HepG2 (cell line): ENCODE data around the gene PRKCD. TPM values are rescaled to one million over a fixed set of nuclear protein-coding genes. Genes with fewer than 3 reads are reported as not detected.

Experiments used
- HDAC1 ChIP-seq: sonication (generic); formaldehyde crosslinking; IDR thresholded peaks from 2 replicates; pipeline ENCODE4 v1.5.1; 2020; ENCODE audit warnings: mild to moderate bottlenecking, missing genetic modification reagents
- KDM6A ChIP-seq: IDR thresholded peaks from 2 replicates; pipeline ENCODE4 v1.6.1; 2016; ENCODE audit warnings: low read depth
- MBNL3 ChIP-seq: fragments of 250-450 bp; sonication (Bioruptor Pico); conservative IDR thresholded peaks from 2 replicates; pipeline ENCODE4 v1.8.0; 2022; ENCODE audit warnings: mild to moderate bottlenecking, inconsistent platforms
- MED8 ChIP-seq: sonication (generic); formaldehyde crosslinking; IDR thresholded peaks from 2 replicates; pipeline ENCODE4 v1.8.1; 2023; ENCODE audit warnings: mild to moderate bottlenecking, missing genetic modification reagents; ENCODE audit not compliant: insufficient replicate concordance
- MIER3 ChIP-seq: IDR thresholded peaks from 2 replicates; pipeline ENCODE4 v1.6.1; 2016; ENCODE audit warnings: missing compliant biosample characterization, borderline replicate concordance
- MYC ChIP-seq: sonication (generic); formaldehyde crosslinking; IDR thresholded peaks from 2 replicates; pipeline ENCODE4 v1.9.0; 2021; ENCODE audit warnings: missing genetic modification reagents, borderline replicate concordance
- ZBTB21 ChIP-seq: sonication (generic); formaldehyde crosslinking; IDR thresholded peaks from 2 replicates; pipeline ENCODE4 v1.4.0; 2020; ENCODE audit warnings: missing genetic modification reagents
- ZFP36L1 ChIP-seq: sonication (generic); formaldehyde crosslinking; IDR thresholded peaks from 2 replicates; pipeline ENCODE4 v1.8.0; 2022; ENCODE audit warnings: mild to moderate bottlenecking, missing genetic modification reagents, moderate library complexity
- ZKSCAN5 ChIP-seq: sonication (generic); formaldehyde crosslinking; IDR thresholded peaks from 2 replicates; pipeline ENCODE4 v1.5.1; 2020; ENCODE audit warnings: mild to moderate bottlenecking, missing genetic modification reagents
- ZNF136 ChIP-seq: sonication (generic); formaldehyde crosslinking; IDR thresholded peaks from 2 replicates; pipeline ENCODE4 v1.8.1; 2022; ENCODE audit warnings: low read depth, mild to moderate bottlenecking, moderate library complexity, missing genetic modification reagents
- ZNF3 ChIP-seq: IDR thresholded peaks from 2 replicates; pipeline ENCODE4 v1.7.0; 2017; ENCODE audit warnings: inconsistent platforms
- ZNF552 ChIP-seq: sonication (generic); formaldehyde crosslinking; IDR thresholded peaks from 2 replicates; pipeline ENCODE4 v1.9.0; 2022; ENCODE audit warnings: missing genetic modification reagents, mild to moderate bottlenecking, borderline replicate concordance
- ZNF607 ChIP-seq: sonication (generic); formaldehyde crosslinking; IDR thresholded peaks from 2 replicates; pipeline ENCODE4 v1.5.1; 2020; ENCODE audit warnings: missing genetic modification reagents, mild to moderate bottlenecking, borderline replicate concordance
- ZNF761 ChIP-seq: sonication (generic); formaldehyde crosslinking; conservative IDR thresholded peaks from 2 replicates; pipeline ENCODE4 v1.4.0; 2020; ENCODE audit warnings: mild to moderate bottlenecking, missing genetic modification reagents
- ZSCAN9 ChIP-seq: IDR thresholded peaks from 2 replicates; pipeline ENCODE4 v1.6.1; 2016; ENCODE audit warnings: borderline replicate concordance
- ZZZ3 ChIP-seq: sonication (generic); formaldehyde crosslinking; IDR thresholded peaks from 2 replicates; pipeline ENCODE4 v1.4.0; 2020; ENCODE audit warnings: missing genetic modification reagents, mild to moderate bottlenecking, borderline replicate concordance
- polyA plus RNA-seq, 8 experiments: library from polyadenylated mRNA; depleted of rRNA in 3 of 8; stranded (reverse) in 7 of 8; unstranded in 1 of 8; fragments of >200 nt; fragmentation: Illumina TruSeq in 4 of 8; extraction: Trizol in 4 of 8; gene quantifications; 2 replicates each; pipeline versions ENCODE4 v1.2.1 to v1.2.3, GENCODE V29; 2011 to 2016; ENCODE audit warnings: low read depth in 4 of 8, missing spikeins in 1 of 8, mixed read lengths in 1 of 8; ENCODE audit not compliant: insufficient read depth in 1 of 8
- total RNA-seq, 5 experiments: library from RNA; depleted of rRNA; stranded (reverse); fragments of >200 nt; fragmentation: Illumina TruSeq; extraction: Trizol; gene quantifications; 2 replicates each; pipeline ENCODE4 v1.2.3, GENCODE V29; 2016; ENCODE audit warnings: low read depth in 1 of 5
- TF ChIP-seq, protein P1 (sequence below): fragments of 450-650 bp; IDR thresholded peaks from 2 replicates; pipeline ENCODE4 v1.6.1; 2017
- TF ChIP-seq, protein P2 (sequence below): sonication (generic); formaldehyde crosslinking; IDR thresholded peaks from 2 replicates; pipeline ENCODE4 v1.9.0; 2021; ENCODE audit warnings: missing genetic modification reagents, mild to moderate bottlenecking, borderline replicate concordance
- TF ChIP-seq, protein P3 (sequence below), 2 experiments: IDR thresholded peaks; 2 replicates each; pipeline ENCODE4 v1.6.1; 2011 to 2012; ENCODE audit warnings: low read length in 2 of 2, borderline replicate concordance in 1 of 2, low read depth in 1 of 2, mild to moderate bottlenecking in 1 of 2, moderate library complexity in 1 of 2
- TF ChIP-seq, protein P4 (sequence below): sonication (generic); formaldehyde crosslinking; IDR thresholded peaks from 2 replicates; pipeline ENCODE4 v1.4.0; 2020; ENCODE audit warnings: mild to moderate bottlenecking, low read depth, missing genetic modification reagents
- TF ChIP-seq, protein P5 (sequence below): sonication (generic); formaldehyde crosslinking; IDR thresholded peaks from 2 replicates; pipeline ENCODE4 v1.4.0; 2020; ENCODE audit warnings: missing genetic modification reagents

PRKCD gene
- total and polyA plus RNA-seq, 2 of the 13 experiments (the other 11 are each of a cell fraction or from before 2014, with no cell fraction given): 1.6 to 40.7 TPM

DNA sequence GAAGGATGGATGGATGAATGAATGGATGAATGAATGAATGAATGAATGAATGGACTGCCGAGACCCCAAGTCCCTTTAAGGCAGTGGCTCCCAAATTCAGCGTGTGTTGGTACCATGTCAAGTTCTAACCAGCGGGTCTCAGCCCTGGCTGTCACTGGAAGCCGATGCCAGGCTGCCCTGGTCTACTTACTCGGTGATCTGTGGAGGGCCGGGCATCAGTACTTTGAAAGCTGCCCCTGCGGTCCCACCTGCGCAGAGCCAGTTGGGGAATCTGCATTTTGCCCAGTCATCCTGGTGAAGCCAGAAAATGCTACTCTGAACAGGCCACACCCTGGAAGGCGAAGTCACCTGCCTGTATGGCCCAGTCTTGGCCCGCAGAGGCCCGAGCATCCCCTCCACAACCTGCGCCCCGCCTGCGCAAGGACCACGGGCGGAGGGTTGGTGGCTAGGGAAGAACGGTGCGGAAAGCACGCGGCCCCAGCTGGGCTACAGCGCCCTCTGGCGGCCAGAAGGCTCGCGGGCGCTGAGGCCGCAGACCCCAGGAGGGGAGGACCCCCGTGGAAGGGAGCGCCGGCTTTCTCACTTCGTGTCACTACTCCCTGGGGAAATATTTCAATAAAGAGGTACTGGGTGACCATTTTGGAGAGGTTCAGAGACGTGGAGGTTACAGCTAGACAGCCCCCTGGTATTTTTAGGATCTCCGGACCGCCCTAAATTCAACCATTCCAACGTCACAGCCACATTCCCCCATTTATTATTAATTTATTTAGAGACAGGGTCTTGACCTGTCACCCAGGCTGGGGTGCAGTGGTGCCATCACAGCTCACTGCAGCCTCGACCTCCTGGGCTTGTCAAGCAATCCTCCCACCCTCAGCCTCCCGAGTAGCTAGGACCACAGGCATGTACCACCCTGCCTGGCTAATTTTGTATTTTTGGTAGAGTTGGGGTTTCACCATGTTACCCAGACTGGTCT is 34.9 kb downstream of the PRKCD start (continued):
- TF ChIP-seq KDM6A (no peak), HDAC1 (CRISPR knock-in tag) (no peak), ZNF607 (CRISPR knock-in tag) (0 out of 2 replicates have a peak, but pooled peaks have one; percentile 21), ZSCAN9 (CRISPR knock-in tag) (no peak), ZZZ3 (CRISPR knock-in tag) (no peak), ZKSCAN5 (CRISPR knock-in tag) (no peak), ZBTB21 (no peak), ZNF136 (CRISPR knock-in tag) (no peak), ZFP36L1 (CRISPR knock-in tag) (no peak), MED8 (CRISPR knock-in tag) (no peak), MYC (peak; percentile 86), ZNF552 (no peak), ZNF761 (no peak), MBNL3 (CRISPR knock-in tag) (no peak), MIER3 (CRISPR knock-in tag) (no peak), ZNF3 (no peak)
- TF ChIP-seq, protein P1, sequence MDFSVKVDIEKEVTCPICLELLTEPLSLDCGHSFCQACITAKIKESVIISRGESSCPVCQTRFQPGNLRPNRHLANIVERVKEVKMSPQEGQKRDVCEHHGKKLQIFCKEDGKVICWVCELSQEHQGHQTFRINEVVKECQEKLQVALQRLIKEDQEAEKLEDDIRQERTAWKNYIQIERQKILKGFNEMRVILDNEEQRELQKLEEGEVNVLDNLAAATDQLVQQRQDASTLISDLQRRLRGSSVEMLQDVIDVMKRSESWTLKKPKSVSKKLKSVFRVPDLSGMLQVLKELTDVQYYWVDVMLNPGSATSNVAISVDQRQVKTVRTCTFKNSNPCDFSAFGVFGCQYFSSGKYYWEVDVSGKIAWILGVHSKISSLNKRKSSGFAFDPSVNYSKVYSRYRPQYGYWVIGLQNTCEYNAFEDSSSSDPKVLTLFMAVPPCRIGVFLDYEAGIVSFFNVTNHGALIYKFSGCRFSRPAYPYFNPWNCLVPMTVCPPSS: no peak
- TF ChIP-seq, protein P2, sequence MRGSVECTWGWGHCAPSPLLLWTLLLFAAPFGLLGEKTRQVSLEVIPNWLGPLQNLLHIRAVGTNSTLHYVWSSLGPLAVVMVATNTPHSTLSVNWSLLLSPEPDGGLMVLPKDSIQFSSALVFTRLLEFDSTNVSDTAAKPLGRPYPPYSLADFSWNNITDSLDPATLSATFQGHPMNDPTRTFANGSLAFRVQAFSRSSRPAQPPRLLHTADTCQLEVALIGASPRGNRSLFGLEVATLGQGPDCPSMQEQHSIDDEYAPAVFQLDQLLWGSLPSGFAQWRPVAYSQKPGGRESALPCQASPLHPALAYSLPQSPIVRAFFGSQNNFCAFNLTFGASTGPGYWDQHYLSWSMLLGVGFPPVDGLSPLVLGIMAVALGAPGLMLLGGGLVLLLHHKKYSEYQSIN: no peak
- TF ChIP-seq, protein P3, sequence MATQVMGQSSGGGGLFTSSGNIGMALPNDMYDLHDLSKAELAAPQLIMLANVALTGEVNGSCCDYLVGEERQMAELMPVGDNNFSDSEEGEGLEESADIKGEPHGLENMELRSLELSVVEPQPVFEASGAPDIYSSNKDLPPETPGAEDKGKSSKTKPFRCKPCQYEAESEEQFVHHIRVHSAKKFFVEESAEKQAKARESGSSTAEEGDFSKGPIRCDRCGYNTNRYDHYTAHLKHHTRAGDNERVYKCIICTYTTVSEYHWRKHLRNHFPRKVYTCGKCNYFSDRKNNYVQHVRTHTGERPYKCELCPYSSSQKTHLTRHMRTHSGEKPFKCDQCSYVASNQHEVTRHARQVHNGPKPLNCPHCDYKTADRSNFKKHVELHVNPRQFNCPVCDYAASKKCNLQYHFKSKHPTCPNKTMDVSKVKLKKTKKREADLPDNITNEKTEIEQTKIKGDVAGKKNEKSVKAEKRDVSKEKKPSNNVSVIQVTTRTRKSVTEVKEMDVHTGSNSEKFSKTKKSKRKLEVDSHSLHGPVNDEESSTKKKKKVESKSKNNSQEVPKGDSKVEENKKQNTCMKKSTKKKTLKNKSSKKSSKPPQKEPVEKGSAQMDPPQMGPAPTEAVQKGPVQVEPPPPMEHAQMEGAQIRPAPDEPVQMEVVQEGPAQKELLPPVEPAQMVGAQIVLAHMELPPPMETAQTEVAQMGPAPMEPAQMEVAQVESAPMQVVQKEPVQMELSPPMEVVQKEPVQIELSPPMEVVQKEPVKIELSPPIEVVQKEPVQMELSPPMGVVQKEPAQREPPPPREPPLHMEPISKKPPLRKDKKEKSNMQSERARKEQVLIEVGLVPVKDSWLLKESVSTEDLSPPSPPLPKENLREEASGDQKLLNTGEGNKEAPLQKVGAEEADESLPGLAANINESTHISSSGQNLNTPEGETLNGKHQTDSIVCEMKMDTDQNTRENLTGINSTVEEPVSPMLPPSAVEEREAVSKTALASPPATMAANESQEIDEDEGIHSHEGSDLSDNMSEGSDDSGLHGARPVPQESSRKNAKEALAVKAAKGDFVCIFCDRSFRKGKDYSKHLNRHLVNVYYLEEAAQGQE (IDR thresholded peaks at IDR 0.05; ENCODE audit: borderline replicate concordance in 1 of 2, low read depth in 1 of 2, low read length in 2 of 2): no peak
- TF ChIP-seq, protein P4, sequence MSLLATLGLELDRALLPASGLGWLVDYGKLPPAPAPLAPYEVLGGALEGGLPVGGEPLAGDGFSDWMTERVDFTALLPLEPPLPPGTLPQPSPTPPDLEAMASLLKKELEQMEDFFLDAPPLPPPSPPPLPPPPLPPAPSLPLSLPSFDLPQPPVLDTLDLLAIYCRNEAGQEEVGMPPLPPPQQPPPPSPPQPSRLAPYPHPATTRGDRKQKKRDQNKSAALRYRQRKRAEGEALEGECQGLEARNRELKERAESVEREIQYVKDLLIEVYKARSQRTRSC (CRISPR knock-in tag): no peak
- TF ChIP-seq, protein P5, sequence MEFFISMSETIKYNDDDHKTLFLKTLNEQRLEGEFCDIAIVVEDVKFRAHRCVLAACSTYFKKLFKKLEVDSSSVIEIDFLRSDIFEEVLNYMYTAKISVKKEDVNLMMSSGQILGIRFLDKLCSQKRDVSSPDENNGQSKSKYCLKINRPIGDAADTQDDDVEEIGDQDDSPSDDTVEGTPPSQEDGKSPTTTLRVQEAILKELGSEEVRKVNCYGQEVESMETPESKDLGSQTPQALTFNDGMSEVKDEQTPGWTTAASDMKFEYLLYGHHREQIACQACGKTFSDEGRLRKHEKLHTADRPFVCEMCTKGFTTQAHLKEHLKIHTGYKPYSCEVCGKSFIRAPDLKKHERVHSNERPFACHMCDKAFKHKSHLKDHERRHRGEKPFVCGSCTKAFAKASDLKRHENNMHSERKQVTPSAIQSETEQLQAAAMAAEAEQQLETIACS (CRISPR knock-in tag): no peak
